Non-pigmented ciliary epithelial cell (primary cell): ENCODE data around the gene SLC1A6.
"Not testable (repeated sequence)": the region's sequence is repeated elsewhere in the genome, so short reads cannot be mapped to it uniquely, and the experiment has no call there.

Experiments
- DNase-seq: peaks from one replicate; pipeline ENCODE4 v3.0.0-alpha.2; 2010; ENCODE audit warnings: low read depth

Gene SLC1A6

DNA sequence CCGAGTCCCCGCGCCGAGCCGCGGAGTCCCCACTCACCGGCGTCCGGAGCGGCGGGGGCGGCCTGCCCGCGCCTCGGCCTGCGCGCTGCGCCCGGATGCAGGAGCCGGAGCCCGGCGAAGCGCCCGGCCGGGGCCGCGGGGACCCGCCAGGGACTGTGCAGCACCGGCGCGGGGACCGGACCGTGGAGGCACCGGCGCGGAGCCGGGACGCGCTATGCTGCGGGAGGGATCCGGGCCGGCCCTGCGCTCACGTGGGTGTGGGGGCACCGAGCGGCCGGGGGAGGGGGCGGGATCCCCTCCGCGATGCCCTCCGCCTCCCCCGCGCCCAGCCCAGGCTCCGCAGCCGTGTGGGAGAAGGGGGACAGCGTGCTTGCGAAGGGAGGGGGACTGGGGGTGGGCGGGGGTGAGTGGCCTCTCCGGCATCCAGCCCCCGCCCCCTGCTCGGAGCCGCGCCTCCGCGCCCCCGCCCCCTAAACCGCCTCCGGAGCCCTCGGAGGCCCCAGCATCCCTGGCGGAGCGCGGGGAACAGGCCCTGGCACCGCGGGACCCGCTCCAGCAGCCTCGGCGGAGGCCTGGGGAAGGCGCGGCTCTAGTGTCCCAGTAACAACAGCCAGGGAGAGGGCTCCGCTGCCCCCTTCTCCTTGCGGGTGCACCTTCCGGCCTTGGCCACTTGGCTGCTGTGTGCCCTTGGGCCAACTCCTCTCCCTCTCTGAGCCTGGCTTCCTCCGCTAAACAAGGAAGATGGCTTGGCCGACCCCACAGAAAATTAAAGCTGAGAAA is at the start of gene SLC1A6:
Gene SLC1A6, minus strand, starts transcription at position 389 of the 780 bp plus-strand sequence. CDS start 6,954 bp downstream, outside the sequence.
- DNase-seq = no peak

DNA sequence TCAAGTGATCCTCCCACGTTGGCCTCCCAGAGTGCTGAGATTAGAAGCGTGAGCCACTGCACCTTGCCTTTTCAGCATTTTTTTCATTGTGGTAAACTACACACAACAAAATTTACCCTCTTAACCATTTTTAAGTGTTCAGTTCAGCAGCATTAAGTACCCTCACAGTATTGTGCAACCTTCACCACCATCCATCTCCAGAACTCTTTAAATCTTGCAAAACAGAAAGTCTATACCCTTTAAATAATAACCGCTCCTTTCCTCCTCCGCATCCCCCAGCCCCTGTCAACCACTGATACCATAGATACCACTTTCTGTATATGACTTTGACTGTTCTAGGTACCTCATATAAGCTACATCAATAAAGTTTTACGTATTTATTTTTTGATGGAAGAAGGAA is 48.8 kb upstream of the SLC1A6 start:
- no peak for DNase-seq

DNA sequence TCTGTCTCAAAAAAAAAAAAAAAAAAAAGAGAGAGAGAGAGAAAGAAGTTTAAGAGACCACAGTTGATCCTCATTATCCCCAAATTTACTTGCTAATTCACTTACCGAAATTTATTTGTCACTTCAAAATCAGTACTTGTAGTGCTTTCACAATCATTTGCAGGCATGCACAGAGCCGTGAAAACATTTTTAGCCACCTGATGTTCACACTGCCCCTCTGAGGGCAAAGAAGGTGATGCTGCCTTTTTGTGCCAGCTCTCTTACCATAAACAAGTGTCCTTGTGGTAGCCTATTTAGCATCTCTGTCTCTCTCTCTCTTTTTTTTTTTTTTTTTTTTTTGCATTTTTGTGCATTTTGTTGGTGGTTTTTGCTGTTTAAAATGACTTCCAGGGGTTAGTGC is 45.6 kb upstream of the SLC1A6 start:
- no peak for DNase-seq

DNA sequence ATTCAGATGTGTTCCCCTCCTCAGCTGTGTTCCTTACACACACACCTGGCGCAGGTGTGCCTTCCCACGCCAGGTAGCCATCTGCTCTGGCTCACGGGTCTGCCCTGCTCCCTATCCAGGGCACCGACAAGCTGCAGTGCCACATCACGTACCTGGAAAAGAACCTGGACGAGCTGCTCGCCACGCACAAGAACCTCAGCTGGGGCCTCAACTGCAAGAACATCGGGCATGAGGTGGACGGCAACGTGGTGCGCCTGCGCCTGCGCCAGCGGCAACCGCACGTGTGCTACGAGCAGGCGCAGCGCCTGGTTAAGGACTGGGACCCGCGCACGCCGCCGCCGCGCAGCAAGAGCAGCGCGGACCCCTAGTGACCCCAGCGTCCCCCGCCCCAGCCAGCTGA is 43.1 kb upstream of the SLC1A6 start:
- DNase-seq = no peak

DNA sequence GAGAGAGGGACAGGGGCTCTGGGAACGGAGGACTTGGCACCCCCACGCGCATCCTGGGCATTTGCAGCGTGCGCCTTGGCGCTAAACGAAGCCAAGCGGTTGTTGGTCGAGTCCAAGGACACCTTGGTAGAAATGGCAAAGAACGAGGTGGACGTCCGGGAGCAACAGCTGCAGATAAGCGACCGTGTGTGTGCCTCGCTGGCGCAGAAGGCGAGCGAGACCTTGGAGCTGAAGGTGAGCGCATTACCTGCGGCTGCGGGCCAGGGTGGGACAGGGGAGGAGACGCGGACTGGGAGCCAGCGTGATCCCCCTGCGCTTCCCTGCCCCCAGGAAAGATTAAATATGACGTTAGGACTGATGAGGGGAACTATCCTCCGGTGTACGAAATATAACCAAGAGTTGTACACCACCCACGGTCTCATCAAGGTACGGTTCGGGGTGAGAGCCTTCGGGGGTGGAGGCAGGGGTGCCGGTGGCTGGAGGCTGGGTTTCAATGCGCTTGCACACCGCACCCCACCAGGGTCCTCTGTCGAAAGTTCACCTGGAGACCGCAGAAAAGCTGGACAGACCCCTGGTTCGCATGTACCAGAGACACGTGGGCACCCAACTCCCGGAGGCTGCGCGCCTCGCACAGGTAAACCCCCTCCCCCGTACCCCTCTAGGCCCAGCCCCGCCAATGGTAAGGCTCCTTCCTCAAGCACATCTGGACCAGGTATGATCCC is 41.8 kb upstream of the SLC1A6 start:
- DNase-seq = no peak

DNA sequence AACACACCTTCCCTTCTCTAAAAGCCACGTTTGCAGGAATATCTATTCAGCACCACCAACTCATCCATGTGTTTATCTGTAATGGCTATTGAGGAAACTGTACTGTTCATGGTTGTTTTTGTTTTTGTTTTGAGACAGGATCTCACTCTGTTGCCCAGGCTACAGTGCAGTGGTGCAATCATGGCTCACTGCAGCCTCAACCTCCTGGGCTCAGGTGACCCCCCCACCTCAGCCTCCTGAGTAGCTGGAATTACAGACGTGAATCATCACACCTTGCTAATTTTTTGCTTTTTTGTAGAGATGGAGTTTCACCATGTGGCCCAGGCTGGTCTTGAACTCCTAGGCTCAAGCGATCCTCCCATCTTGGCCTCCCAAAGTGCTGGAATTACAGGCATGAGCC is 39.2 kb upstream of the SLC1A6 start:
- not testable (repeated sequence) for DNase-seq

DNA sequence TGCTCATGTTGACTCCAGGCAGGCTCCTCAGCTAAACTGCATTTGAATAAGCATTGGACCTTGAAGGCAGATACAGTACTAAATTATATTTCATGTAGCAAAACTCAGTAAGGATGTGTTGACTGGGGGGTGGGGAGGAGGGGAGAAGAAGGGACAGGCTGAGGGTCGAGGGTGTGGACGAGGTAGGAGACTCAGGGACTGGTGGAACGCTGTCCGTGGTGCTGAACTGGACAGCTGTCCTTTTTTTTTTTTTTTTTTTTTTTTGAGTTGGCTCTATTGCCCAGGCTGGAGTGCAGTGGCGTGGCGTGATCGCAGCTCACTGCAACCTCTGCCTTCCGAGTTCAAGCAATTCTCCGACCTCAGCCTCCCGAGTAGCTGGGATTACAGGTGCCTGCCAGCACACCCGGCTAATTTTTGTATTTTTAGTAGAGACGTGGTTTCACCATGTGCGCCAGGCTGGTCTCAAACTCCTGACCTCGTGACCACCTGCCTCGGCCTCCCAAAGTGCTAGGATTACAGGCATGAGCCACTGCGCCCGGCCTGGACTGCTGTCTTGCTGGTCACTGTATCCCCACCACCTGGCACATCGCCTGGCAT is 36.4 kb upstream of the SLC1A6 start:
- DNase-seq = no peak

DNA sequence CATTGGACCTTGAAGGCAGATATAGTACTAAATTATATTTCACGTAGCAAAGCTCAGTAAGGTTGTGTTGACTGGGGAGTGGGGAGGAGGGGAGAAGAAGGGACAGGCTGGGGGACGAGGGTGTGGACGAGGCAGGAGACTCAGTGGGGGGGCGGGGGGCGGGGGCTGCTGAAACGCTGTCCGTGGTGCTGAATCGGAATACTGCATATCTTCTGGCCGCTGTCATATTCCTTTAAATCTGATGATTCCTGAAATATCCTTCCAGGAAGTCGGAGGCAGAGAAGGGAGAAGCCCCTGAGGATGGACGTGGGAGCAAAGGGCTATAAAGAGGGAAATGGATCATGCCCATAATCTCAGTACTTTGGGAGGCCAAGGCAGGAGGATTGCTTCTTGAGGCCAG is 34.9 kb upstream of the SLC1A6 start:
- DNase-seq = no peak

DNA sequence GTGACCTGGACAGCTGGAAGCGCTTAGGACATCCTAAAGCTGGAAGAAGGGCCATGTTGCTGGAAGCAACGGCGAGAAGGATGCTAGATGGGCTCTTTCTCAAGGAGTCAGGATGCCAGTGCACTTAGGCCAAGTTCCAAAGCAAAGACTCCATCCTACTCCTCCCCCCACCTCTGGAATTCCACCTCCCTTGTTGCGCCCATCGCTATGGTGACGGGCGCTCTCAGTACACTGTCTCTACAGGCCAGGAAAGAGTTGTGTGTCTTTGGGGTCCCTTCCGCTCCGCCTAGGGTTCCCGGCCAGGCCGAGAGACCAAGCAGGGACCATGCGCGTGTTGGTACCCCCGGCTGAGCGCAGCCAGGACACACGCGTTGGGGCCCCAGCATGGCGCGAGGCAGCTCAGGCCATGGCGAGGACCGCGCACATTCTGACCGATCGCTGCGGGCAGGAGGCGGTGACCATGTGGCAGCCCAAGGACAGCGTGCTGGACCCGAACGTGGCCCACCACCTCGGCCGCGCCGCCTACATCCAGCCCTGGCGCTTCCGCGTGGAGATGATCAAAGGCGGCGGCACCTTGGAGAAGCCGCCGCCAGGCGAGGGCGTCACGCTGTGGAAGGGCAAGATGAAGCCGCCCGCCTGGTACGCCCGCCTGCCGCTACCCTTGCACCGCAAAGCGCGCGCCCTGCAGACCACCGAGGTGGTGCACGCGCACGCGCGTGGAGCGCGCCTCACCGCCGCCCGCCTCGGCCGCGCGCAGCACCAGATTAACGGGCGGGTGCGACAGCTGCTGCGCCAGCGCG is 31.0 kb upstream of the SLC1A6 start:
- no peak for DNase-seq

DNA sequence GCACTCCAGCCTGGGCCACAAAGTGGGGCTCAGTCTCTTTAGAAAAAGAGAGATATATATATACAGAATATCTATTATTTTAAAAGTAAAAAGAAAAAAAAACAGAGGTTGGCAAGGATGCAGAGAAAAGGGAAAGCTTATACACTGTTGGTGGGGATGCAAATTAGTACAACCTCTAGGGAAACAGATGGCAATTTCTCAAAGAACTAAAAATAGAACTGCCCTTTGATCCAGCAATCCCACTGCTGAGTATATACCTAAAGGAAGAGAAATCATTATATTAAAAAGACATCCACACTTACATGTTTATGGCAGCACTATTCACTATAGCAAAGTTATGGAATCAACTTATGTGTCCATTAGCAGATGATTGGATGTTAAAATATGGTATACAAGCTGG is 28.6 kb upstream of the SLC1A6 start:
- DNase-seq = no peak

DNA sequence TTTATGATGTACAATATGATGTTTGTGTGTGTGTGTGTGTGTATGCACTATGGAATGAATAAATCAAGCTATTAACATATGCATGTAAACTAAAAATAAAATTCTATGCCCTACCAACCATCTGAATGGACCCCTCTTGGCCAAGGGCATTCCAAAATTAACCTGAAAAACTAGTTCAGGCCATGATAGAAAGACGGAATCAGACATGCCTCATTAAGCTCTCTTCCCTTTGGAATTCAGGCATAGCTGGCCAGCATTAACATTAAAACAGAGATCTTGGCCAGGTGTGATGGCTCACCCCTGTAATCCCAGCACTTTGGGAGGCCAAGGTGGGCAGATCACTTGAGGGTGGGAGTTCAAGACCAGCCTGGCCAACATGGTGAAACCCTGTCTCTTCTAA is 18.3 kb upstream of the SLC1A6 start:
- no peak for DNase-seq

DNA sequence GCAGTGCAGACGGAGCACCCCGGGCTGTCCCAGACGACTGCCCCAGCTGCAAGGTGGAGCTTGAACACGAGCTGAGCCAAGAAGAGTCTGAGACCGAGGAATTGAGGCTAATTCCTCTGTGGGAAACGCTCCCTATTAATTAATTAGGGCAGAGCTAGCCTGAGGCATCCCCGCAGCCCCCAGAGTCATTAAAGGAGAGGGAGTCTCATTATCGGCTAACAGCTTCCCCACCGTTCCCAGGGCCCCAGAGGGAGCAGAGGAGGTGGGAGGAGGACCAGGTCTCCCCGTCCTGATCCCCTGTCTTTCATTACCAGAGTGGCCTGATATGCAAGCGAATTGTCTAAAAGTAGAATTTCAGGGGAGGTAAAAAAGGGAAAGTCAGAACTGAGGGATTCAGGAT is 13.1 kb upstream of the SLC1A6 start:
- no peak for DNase-seq

DNA sequence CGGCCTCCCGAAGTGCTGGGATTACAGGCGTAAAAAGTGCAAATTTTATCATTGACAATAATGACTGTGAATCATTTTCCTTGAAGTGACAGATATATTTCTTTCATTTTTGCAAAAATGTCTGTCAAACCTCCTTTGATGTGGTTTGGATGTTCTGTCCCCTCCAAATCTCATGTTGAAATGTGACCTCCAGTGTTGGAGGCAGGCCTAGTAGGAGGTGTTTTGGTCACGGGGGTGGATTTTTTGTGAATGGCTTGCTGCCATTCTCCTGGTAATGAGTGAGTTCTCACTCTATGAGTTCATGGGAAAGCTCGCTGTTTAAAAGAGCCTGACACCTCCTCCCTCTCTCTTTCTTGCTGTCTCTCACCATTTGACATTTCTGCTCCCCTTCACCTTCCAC is 5.5 kb upstream of the SLC1A6 start:
- DNase-seq = no peak

DNA sequence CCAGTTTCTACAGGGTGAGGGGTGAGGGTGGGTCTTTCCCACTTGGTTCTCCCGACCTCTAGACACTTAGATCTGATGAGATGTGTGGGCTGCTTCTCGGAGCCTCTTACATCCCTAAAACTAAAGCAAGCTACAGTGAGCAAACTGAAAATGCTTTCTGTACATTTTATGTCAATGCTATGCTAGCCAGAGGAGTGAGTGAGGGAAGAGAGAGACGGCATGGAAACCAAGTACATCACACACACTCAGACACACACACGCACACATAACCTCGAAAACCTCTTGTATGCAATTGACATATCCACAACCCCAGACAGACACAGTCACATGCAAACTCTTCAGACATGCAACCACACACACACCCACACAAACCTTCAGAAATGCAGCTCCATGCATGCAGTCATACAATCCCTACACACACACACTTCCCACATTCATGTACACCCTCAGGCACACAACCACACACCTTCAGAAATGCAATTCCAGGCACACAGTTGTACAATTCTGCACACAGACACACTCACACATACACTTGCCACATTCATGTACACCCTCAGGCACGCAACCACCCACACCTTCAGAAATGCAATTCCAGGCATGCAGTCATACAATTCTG is 1.4 kb downstream of the SLC1A6 start:
- DNase-seq = no peak

DNA sequence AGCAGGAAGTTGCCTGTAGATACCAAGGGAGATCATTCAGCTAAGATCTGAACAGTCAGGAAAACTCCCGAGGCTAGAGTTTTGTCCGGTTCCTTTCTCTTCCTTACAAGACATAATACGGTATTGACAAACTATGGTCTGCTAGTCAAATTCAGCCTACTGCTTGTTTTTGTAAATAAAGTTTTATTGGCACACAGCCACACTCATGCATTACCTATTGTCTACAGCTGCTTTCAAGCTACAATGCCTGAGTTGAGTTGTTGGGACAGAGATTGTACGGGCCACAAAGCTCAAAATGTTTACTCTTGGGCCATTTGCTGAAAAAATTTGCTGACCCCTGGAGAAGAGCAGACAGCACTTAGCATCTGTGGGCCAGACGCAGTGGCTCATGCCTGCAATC is 2.5 kb downstream of the SLC1A6 start:
- DNase-seq = no peak

DNA sequence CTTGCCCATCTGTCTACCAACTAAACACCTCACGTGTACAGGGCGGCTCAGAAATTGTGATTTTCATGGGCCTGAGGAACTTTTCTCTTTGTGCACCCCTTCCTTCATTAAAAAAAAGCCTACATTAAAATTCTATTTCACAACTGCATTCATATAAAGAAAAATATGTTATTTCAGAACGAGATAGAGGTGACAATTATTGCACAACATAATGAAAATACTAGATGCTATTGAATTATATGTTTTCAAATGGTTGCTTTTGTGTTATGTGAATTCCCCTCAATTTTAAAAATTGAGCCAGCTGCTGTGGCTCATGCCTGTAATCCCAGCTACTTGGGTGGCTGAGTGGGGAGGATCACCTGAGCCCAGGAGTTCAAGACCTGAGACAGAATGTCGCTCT is 5.2 kb downstream of the SLC1A6 start:
- DNase-seq = no peak

DNA sequence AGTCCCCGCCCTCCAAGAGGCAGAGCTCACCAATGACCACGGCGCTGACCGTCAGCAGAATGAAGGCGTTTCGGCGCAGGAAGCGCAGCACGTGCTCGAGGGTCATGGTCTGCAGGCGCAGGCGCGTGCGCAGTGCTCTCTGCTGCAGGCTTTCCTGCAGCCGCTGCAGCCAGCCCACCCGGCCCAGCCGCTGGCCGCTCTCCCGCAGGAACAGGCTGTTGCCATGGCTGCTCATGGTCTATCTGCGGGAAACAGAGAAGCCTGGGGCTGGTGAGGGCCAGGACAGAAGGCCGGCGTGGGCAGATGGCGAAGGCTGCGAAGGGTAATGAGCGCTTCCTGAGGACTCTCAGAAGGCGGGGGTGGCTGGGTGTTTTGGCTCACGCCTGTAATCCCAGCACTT is 7.0 kb downstream of the SLC1A6 start:
- no peak for DNase-seq

DNA sequence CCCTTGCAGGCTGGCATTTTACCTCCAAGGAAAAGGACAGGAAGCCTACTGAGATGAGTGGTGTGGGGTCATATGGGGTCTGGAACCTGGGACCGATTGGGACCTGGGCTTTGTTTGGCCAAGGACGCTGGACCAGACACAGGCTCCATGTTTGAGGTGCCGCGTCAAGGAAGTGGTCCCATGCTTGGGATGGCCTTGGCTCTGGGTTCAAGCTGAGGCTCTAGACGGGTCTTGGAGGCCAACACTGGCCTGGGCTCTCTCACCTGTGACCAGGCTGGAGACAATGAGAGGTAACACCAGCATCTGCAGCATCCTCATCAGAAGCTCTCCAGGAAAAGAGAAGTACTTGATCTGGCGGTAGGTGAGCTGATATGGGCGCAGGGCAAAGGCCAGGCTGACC is 8.2 kb downstream of the SLC1A6 start:
- DNase-seq = no peak

DNA sequence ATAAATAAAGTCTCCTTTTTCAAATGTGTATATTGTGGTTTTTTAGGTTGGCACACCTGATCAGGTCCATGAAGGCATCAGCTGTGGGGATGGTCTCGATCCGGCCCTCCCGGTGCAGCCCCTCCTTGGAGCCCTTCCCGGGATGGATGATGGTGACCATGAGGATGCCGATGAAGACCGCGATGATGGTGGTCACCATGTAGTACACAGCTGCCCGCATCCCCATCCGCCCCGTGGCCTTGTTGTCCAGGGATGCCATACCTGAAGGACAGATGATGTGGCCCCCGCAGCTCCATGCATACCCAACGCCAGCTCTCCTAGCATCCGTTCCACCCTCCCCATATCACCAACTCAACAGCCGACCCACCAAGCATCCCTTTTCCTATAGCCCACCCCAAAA is 11.4 kb downstream of the SLC1A6 start:
- no peak for DNase-seq

DNA sequence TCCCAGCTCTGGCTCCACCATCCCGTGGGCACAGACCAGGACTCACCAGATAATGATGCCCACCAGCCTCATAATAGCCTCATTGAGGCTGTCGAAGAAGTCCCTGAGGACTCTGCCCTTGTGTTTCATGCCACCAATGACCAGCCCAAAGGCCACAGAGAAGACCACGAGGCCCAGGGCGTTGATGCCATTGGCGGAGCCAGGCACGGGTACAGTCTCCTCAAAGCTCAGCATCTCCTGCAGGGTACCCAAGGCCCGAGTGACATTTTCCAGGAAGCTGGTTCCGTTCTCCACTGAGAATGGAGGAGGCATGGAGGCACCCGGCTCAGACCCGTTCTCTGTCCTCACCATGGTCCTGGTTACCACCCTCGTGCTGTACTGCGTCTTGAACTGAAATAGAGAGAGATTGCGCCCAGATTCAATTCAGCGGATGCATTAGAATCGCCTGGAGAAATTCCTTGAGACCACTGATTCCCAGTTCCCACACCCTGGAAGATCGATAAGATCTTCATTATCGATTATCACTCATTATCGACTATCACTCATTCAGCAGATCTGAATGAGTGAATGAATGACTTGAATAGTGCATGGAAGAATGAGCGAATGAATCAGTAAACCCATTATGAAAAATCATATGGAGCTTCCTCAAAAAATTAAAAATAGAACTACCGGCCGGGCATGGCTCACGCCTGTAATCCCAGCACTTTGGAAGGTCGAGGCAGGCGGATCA is 17.5 kb downstream of the SLC1A6 start:
- DNase-seq = no peak

DNA sequence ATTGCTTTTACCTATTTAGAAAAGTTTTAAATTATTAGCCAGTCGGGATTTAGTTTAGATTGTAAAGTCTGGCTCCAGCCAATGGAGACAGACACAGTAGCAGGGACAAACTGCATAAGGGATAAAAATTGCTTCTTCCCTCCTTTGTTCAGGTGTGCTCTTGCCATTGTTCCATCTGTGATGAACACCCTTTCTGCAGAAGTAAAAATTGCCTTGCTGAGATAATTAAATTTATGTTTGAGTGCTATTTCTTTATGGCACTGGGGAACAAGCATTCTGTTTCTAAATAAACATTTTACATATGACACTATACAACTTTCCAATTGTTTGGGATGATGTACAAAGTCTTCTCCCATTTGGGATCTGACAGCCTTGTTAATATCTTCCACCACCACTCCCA is 20.4 kb downstream of the SLC1A6 start:
- DNase-seq = no peak
